Mesothelial cell of epicardium (in vitro differentiated cells): ENCODE data around the gene SLC48A1. TPM values are rescaled to one million over a fixed set of nuclear protein-coding genes. Genes with fewer than 3 reads are reported as not detected.

ENCODE experiments used
- DNase-seq, 2 experiments: peaks; one replicate each; pipeline ENCODE4 v3.0.0; 2021; ENCODE audit warnings: low spot score in 2 of 2; ENCODE audit not compliant: unreplicated experiment in 2 of 2
- H3K27ac Mint-ChIP-seq: 2 replicates; pipeline ENCODE4 v1.8.0; 2021; ENCODE audit warnings: mixed read lengths
- H3K27me3 Mint-ChIP-seq: 2 replicates; pipeline ENCODE4 v1.8.0; 2021; ENCODE audit warnings: low read depth, mixed read lengths
- H3K36me3 Mint-ChIP-seq: 2 replicates; pipeline ENCODE4 v1.8.0; 2021; ENCODE audit warnings: mixed read lengths
- H3K4me1 Mint-ChIP-seq: 2 replicates; pipeline ENCODE4 v1.8.0; 2021; ENCODE audit warnings: mixed read lengths
- H3K4me3 Mint-ChIP-seq: 2 replicates; pipeline ENCODE4 v1.8.0; 2021; ENCODE audit warnings: mild to moderate bottlenecking, moderate library complexity, mixed read lengths
- H3K9me3 Mint-ChIP-seq: 2 replicates; pipeline ENCODE4 v1.8.0; 2021; ENCODE audit warnings: mixed read lengths
- CTCF ChIP-seq: fragments of 200-600 bp; sonication (generic); IDR thresholded peaks from one replicate; pipeline ENCODE4 v1.5.0; 2021; ENCODE audit warnings: antibody characterized with exemption; ENCODE audit not compliant: unreplicated experiment
- total RNA-seq: library from RNA; stranded (reverse); gene quantifications from 3 replicates; pipeline ENCODE4 v1.2.1, GENCODE V29; 2021

The SLC48A1 gene
- total RNA-seq, 1 donor from 2014 or later, result 27.7 TPM

GRCh38 chr12:47785036-47785886, 12.2 kb downstream of the SLC48A1 start:
- Mint-ChIP-seq H3K27ac (no peak overlapping the region), H3K36me3 (peaks cover 18% of the 10 kb centered on the region), H3K4me1 (no peaks in the 10 kb centered on the region), H3K27me3 (no peaks in the 10 kb centered on the region), H3K9me3 (no peaks in the 10 kb centered on the region), H3K4me3 (no peak overlapping the region)
- DNase-seq, result no peak
- no peak for TF ChIP-seq CTCF

DNA sequence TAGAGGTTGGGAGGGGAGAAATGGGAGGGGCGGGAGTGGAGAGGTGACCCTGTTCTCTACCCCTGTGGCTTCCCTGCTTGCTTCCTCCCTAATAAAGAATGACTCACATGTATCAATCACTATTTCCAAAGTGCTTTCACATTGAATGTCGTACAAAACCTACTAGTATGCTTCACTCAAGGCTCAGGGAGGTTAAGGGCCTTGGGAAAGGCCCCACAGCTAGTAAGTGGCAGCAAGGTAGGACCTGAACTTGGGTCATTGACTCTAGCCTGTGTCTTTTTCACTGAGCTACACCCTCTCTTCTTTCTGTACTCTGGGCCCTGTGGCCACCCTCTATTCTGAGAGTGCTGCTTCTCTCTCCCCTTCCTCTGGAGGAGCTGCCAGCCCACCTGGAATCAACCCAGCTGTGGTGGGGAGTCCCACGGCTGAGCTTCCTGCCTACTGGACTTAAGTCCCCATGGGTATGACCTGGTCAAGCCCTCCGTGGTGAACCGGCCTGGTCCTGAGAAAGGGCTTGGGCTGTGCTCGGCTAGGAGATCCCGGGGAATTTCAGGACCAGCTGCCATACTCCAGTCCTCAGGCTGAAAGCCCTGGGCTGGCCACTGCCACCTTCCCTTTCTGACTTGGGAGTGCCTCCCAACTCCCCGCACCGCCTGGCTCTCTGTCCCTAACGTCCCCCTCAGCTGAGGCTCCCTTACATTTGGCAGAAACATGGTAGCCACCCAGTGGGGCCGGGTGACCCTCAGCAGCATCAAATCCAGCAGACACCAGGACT, 13.0 kb downstream of the SLC48A1 start:
- no peaks in the 10 kb centered on the region for H3K4me1 Mint-ChIP-seq
- H3K36me3 Mint-ChIP-seq, result peaks cover 24% of the 10 kb centered on the region
- H3K4me3 Mint-ChIP-seq, result no peak overlapping the region
- H3K27ac Mint-ChIP-seq, result no peak overlapping the region
- no peaks in the 10 kb centered on the region for H3K27me3 Mint-ChIP-seq
- TF ChIP-seq CTCF, result no peak
- DNase-seq, result no peak
- H3K9me3 Mint-ChIP-seq, result no peaks in the 10 kb centered on the region

GRCh38 chr12:47786662-47787280, 13.7 kb downstream of the SLC48A1 start:
- Mint-ChIP-seq H3K27me3 (no peaks in the 10 kb centered on the region), H3K27ac (no peak overlapping the region), H3K36me3 (peaks cover 23% of the 10 kb centered on the region), H3K4me3 (no peak overlapping the region), H3K9me3 (no peaks in the 10 kb centered on the region), H3K4me1 (no peaks in the 10 kb centered on the region)
- no peak for DNase-seq
- no peak for TF ChIP-seq CTCF

DNA sequence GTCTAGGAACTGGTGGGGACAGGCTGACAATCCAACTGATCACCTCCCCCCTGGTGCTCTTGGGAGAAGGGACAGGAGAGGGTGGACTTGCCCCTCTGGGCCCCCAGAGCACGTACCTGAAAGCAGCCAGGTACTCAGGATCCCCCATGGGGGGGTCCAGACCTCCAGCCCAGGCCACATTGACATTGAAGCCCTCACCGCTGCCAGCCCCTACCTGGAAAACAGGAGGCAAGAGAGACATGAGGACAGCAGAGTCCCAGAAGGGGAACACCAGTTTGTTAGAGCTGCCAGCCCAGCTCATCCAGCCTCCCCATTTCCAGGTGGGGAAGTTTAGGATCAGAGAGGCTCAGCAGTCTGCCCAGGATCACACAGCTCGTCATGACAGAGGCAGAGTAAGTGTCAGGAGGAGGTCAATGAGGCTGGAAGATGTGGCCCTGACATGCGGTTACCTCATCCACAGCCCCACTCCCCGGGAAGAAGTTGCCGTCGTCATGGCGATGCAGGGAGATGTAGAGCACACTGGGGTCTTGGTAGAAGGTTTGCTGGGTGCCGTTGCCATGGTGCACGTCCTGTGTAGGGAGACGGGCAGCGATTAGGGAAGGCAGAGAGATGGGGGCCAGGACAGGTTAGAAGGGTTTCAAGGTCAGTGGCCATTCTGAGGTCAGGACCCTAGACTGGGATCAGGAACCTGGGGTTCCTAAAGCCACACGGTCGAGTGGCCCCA, 14.7 kb downstream of the SLC48A1 start:
- Mint-ChIP-seq H3K27me3 (no peaks in the 10 kb centered on the region), H3K27ac (no peak overlapping the region), H3K4me1 (no peaks in the 10 kb centered on the region), H3K36me3 (peaks cover 28% of the 10 kb centered on the region), H3K9me3 (no peaks in the 10 kb centered on the region), H3K4me3 (no peak overlapping the region)
- DNase-seq, result no peak
- no peak for TF ChIP-seq CTCF

DNA sequence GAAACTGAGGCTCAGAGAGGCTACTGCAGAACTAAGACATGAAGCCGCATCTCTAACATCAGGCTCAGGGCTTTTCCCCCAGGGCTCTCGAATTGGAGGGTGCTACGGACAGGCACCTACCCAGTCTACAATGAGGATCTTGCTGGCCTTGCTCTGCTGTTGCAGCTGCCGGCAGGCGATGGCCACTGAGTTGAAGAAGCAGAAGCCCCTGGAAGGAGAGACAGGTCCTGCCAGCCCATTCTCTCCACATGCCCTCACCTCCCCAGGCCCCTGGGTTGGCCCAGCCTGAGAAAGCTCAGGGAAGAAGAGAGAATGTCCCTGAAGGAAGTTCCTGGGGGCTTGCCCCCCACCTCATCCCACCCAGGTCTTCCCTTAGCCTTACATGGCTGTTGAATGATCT, 16.1 kb downstream of the SLC48A1 start:
- Mint-ChIP-seq H3K4me1 (no peaks in the 10 kb centered on the region), H3K4me3 (no peak overlapping the region), H3K36me3 (peaks cover 34% of the 10 kb centered on the region), H3K9me3 (no peaks in the 10 kb centered on the region), H3K27ac (no peak overlapping the region), H3K27me3 (no peaks in the 10 kb centered on the region)
- no peak for DNase-seq
- no peak for TF ChIP-seq CTCF
